K562 (cell line): ENCODE results near the gene NR5A1. TPM values are rescaled to one million over a fixed set of nuclear protein-coding genes. Genes with fewer than 3 reads are reported as not detected.

Experiments used
- ATAC-seq: fragments of 200-7000 bp; cut with Tn5 transposase; 3 replicates; pipeline ENCODE4 v1.9.1; 2020; ENCODE audit warnings: moderate library complexity
- BruUV-seq: library from RNA; stranded (reverse); fragments of 400-500 nt; replicated peaks from 2 replicates; lab custom pipeline; 2021; lab: Mats Ljungman, UMichigan
- CTCF ChIA-PET: fragments of 300-600 bp; formaldehyde crosslinking; extraction: SDS; loops from one replicate; lab custom pipeline; 2021; ENCODE audit warnings: low intra/inter-chr PET ratio; lab: Yijun Ruan, JAX
- POLR2A ChIA-PET: fragments of 300-600, 350-650 bp; sonication (Branson Sonifier 250); formaldehyde crosslinking; extraction: SDS; loops from one replicate; lab custom pipeline; 2021; ENCODE audit warnings: antibody characterized with exemption, inconsistent platforms; lab: Yijun Ruan, JAX
- DNase-seq, 4 experiments: peaks; one replicate each; pipeline versions ENCODE4 v3.0.0 to v3.0.0-alpha.2; 2011 to 2018; ENCODE audit warnings: low spot score in 3 of 4, mixed read lengths in 3 of 4; ENCODE audit errors: extremely low read depth in 1 of 4
- FAIRE-seq: peaks from 2 replicates; lab custom pipeline; 2011; peaks lifted over from hg19 to GRCh38; lab: Jason Lieb, UNC
- H2AFZ ChIP-seq: 2 replicates; pipeline ENCODE4 v1.6.0; 2011; ENCODE audit warnings: low read depth, low read length, control low read depth, inconsistent platforms
- H3K27ac ChIP-seq: fragments of 200-600 bp; 3 replicates; pipeline ENCODE4 v1.8.0; 2011; ENCODE audit warnings: low read depth, mild to moderate bottlenecking, control low read depth, inconsistent platforms, low read length, moderate library complexity, mixed read lengths; ENCODE audit errors: extremely low read depth
- H3K27me3 ChIP-seq, 2 experiments: fragments of 300-600 bp in 1 of 2; 2 replicates in 1 of 2; 3 replicates in 1 of 2; pipeline versions ENCODE4 v1.6.0 to v1.8.0; 2011; ENCODE audit warnings: inconsistent platforms in 2 of 2, low read length in 2 of 2, mild to moderate bottlenecking in 1 of 2, mixed read lengths in 1 of 2, moderate library complexity in 1 of 2; ENCODE audit not compliant: control insufficient read depth in 2 of 2, insufficient read depth in 2 of 2
- H3K36me3 ChIP-seq: fragments of 300-600 bp; 3 replicates; pipeline ENCODE4 v1.8.0; 2011; ENCODE audit warnings: mild to moderate bottlenecking, low read length, inconsistent platforms; ENCODE audit not compliant: control insufficient read depth, insufficient read depth
- H3K4me1 ChIP-seq, 2 experiments: fragments of 200-600 bp in 1 of 2; replicated peaks in 1 of 2; 2 replicates in 1 of 2; 3 replicates in 1 of 2; pipeline versions ENCODE4 v1.5.1 to v1.8.0; 2011; ENCODE audit warnings: inconsistent platforms in 2 of 2, low read length in 2 of 2, mild to moderate bottlenecking in 1 of 2, mixed read lengths in 1 of 2, moderate library complexity in 1 of 2; ENCODE audit not compliant: control insufficient read depth in 2 of 2, insufficient read depth in 2 of 2
- H3K4me2 ChIP-seq: 2 replicates; pipeline ENCODE4 v1.6.1; 2011; ENCODE audit warnings: low read length, control low read depth, inconsistent platforms, mixed read lengths; ENCODE audit not compliant: insufficient read depth
- H3K4me3 ChIP-seq: fragments of 200-600 bp; sonication (generic), shearing (Covaris generic); 2 replicates; pipeline ENCODE4 v1.5.1; 2016; ENCODE audit warnings: control low read depth, inconsistent platforms
- H3K79me2 ChIP-seq: fragments of 200-600 bp; 3 replicates; pipeline ENCODE4 v1.8.0; 2011; ENCODE audit warnings: low read length, inconsistent platforms; ENCODE audit not compliant: control insufficient read depth, insufficient read depth
- H3K9ac ChIP-seq, 2 experiments: 2 replicates each; pipeline versions ENCODE4 v1.6.0 to v1.6.1; 2011; ENCODE audit warnings: low read depth in 2 of 2, low read length in 2 of 2, control low read depth in 1 of 2, inconsistent platforms in 1 of 2, mild to moderate bottlenecking in 1 of 2, mixed read lengths in 1 of 2; ENCODE audit not compliant: insufficient read depth in 1 of 2
- H3K9me1 ChIP-seq: one replicate; pipeline ENCODE4 v1.6.0; 2011; ENCODE audit warnings: inconsistent platforms, mild to moderate bottlenecking, low read length, moderate library complexity; ENCODE audit not compliant: control insufficient read depth, insufficient read depth
- H3K9me3 ChIP-seq: replicated peaks from 2 replicates; pipeline ENCODE4 v1.5.1; 2011; ENCODE audit warnings: low read depth, low read length, inconsistent platforms; ENCODE audit not compliant: control insufficient read depth, insufficient read depth
- H4K20me1 ChIP-seq: replicated peaks from 2 replicates; pipeline ENCODE4 v1.6.1; 2011; ENCODE audit warnings: low read length, inconsistent platforms, mixed read lengths; ENCODE audit not compliant: control insufficient read depth, insufficient read depth
- BCOR ChIP-seq: fragments of 450-650 bp; IDR thresholded peaks from 2 replicates; pipeline ENCODE4 v1.6.1; 2016
- BHLHE40 ChIP-seq: IDR thresholded peaks from 2 replicates; pipeline ENCODE4 v1.6.1; 2011; ENCODE audit warnings: low read length, improper control_type of control experiment
- BRCA1 ChIP-seq, 2 experiments: fragments of 450-650 bp in 1 of 2; sonication (generic) in 1 of 2; formaldehyde crosslinking in 1 of 2; IDR thresholded peaks; 2 replicates each; pipeline versions ENCODE4 v1.5.0 to v1.6.1; 2017 to 2020; ENCODE audit warnings: mild to moderate bottlenecking in 1 of 2, missing genetic modification reagents in 1 of 2
- CTBP1 ChIP-seq: fragments of 450-650 bp; IDR thresholded peaks from 2 replicates; pipeline ENCODE4 v1.6.1; 2016; ENCODE audit warnings: borderline replicate concordance
- HNRNPH1 ChIP-seq: fragments of 200-400 bp; formaldehyde crosslinking; optimal IDR thresholded peaks from 2 replicates; pipeline ENCODE3; 2017; ENCODE audit warnings: low read depth, mild to moderate bottlenecking, low read length, moderate library complexity
- HNRNPL ChIP-seq: fragments of 200-400 bp; formaldehyde crosslinking; IDR thresholded peaks from 2 replicates; pipeline ENCODE4 v1.6.1; 2017; ENCODE audit warnings: low read depth, mild to moderate bottlenecking, low read length
- KLF1 ChIP-seq: fragments of 450-650 bp; IDR thresholded peaks from 2 replicates; pipeline ENCODE4 v1.6.1; 2016; ENCODE audit warnings: missing genetic modification characterization, missing compliant biosample characterization
- MAX ChIP-seq: sonication (generic); formaldehyde crosslinking; IDR thresholded peaks from 2 replicates; pipeline ENCODE4 v1.9.0; 2022; ENCODE audit warnings: mild to moderate bottlenecking, missing genetic modification reagents
- RAD21 ChIP-seq, 2 experiments: fragments of 250-450 bp in 1 of 2; fragments of 450-650 bp in 1 of 2; sonication (Bioruptor Pico) in 1 of 2; formaldehyde crosslinking in 1 of 2; IDR thresholded peaks in 1 of 2; conservative IDR thresholded peaks in 1 of 2; 2 replicates each; pipeline versions ENCODE4 v1.4.0 to v1.8.0; 2020 to 2022; ENCODE audit warnings: mild to moderate bottlenecking in 2 of 2, moderate library complexity in 1 of 2
- ZBTB7A ChIP-seq: IDR thresholded peaks from 2 replicates; pipeline ENCODE4 v1.6.1; 2011; ENCODE audit warnings: low read depth, mild to moderate bottlenecking, low read length, moderate library complexity, borderline replicate concordance; ENCODE audit not compliant: control insufficient read depth
- ZNF239 ChIP-seq: fragments of 250-450 bp; sonication (Bioruptor Pico); IDR thresholded peaks from 2 replicates; pipeline ENCODE4 v1.4.0; 2020; ENCODE audit warnings: mild to moderate bottlenecking
- WGBS: fragments of 100-300 bp; shearing (Covaris generic); methylation state at CpG from one replicate; pipeline ENCODE4 v1.1.6; 2016; ENCODE audit warnings: low coverage, mixed read lengths; ENCODE audit not compliant: insufficient coverage; ENCODE audit errors: missing lambda C conversion rate; 5-methylcytosine and 5-hydroxymethylcytosine counted together
- in situ Hi-C: fragments of 300-500 bp; cut with MboI; formaldehyde crosslinking; loops from 4 replicates; pipeline ENCODE4 v1.15.0; 2018; ENCODE audit warnings: inconsistent platforms, mixed read lengths
- intact Hi-C: fragments of 100-400 bp; cut with micrococcal nuclease; formaldehyde crosslinking; loops from 2 replicates; pipeline ENCODE4 v1.14.2; 2022
- polyA plus RNA-seq, 8 experiments: library from polyadenylated mRNA; depleted of rRNA in 4 of 8; stranded (reverse) in 5 of 8; unstranded in 3 of 8; fragments of >200 nt; fragmentation: Nextera tagmentation in 2 of 8; fragmentation: Illumina TruSeq in 1 of 8; extraction: Ambion mirVana in 2 of 8; extraction: Trizol in 1 of 8; gene quantifications; 2 replicates each; pipeline versions ENCODE4 v1.2.1 to v1.2.3, GENCODE V29; 2011 to 2014; ENCODE audit warnings: inconsistent platforms in 1 of 8, missing spikeins in 1 of 8
- total RNA-seq, 7 experiments: library from RNA; depleted of rRNA in 6 of 7; stranded (reverse); fragments of >200 nt in 6 of 7; fragmentation: Illumina TruSeq in 2 of 7; extraction: Trizol in 2 of 7; gene quantifications; 2 replicates each; pipeline versions ENCODE4 v1.2.1 to v1.2.3, GENCODE V29; 2011 to 2021; ENCODE audit warnings: low replicate concordance in 1 of 7
- TF ChIP-seq, protein P1 (sequence below): sonication (generic); formaldehyde crosslinking; IDR thresholded peaks from 2 replicates; pipeline ENCODE4 v1.8.0; 2022; ENCODE audit warnings: mild to moderate bottlenecking, missing genetic modification reagents
- TF ChIP-seq, protein P2 (sequence below): sonication (generic); IDR thresholded peaks from 2 replicates; pipeline ENCODE4 v1.6.1; 2016
- TF ChIP-seq, protein P3 (sequence below), 2 experiments: IDR thresholded peaks; 2 replicates each; pipeline ENCODE4 v1.6.1; 2011; ENCODE audit warnings: borderline replicate concordance in 1 of 2, control low read depth in 1 of 2, low read depth in 1 of 2, low read length in 1 of 2, mild to moderate bottlenecking in 1 of 2, mixed read lengths in 1 of 2, moderate library complexity in 1 of 2; ENCODE audit not compliant: insufficient read depth in 1 of 2, insufficient read length in 1 of 2, poor library complexity in 1 of 2, severe bottlenecking in 1 of 2; ENCODE audit errors: extremely low read depth in 1 of 2

The NR5A1 gene
- total and polyA plus RNA-seq, 9 of the 15 experiments (the other 6 are each of a cell fraction or from before 2014, with no cell fraction given) = 0.11 to 0.32 (median 0.20) TPM; not detected in 6

GRCh38 chr9:124480621-124480981, 26.6 kb downstream of the NR5A1 start:
- Histone ChIP-seq H3K9me1 (no peaks in the 10 kb centered on the region), H3K79me2 (no peaks in the 10 kb centered on the region), H2AFZ (peak overlapping the region; percentile 67; the same call in 1 of the 2 replicates), H3K9ac (no peak overlapping the region), H3K4me2 (no peak overlapping the region; the same call in 1 of the 2 replicates), H3K4me3 (no peak overlapping the region), H3K9me3 (no peaks in the 10 kb centered on the region), H3K36me3 (no peaks in the 10 kb centered on the region), H3K27me3 (peaks cover 16 to 74% of the 10 kb centered on the region in 2 experiments; a peak in 4 of 5 replicates), H3K27ac (no peak overlapping the region), H4K20me1 (peaks cover 18% of the 10 kb centered on the region), H3K4me1 (peaks cover 0 to 51% of the 10 kb centered on the region in 2 experiments; a peak in 3 of 5 replicates)
- CTCF ChIA-PET = interaction anchor here (0.6 kb wide), 1 partner anchor 501 kb away, joined by 3 read pairs; no protein-coding TSS in a partner anchor
- POLR2A ChIA-PET = no interaction called here
- BruUV-seq = no TSS peak
- in situ Hi-C loops (no loop called here), intact Hi-C loops (loop anchor here (5.0 kb wide), 1 partner anchor 57 kb away; no protein-coding TSS in a partner anchor)
- FAIRE-seq = peak; percentile 61
- WGBS = 0% methylated on average over 6 of the region's 7 CpGs
- peak; percentile 72 to 80 (median 74) for DNase-seq
- ATAC-seq = peak; percentile 86
- TF ChIP-seq ZNF239 (CRISPR knock-in tag) (no peak), BHLHE40 (0 out of 2 replicates have a peak, but pooled peaks have one; percentile 14), HNRNPH1 (no peak), MAX (CRISPR knock-in tag) (peak; percentile 66), ZBTB7A (peak; percentile 39; the same call in 1 of the 2 replicates), RAD21 (CRISPR knock-in tag; conservative IDR thresholded peaks at IDR 0.05 in 1 of 2, IDR thresholded peaks at IDR 0.05 in 1 of 2) (peak in 1 of 2 experiments; percentile 63; a peak in 2 of 4 replicates), BCOR (no peak), BRCA1 (IDR thresholded peaks at IDR 0.05) (no peak), BRCA1 (CRISPR knock-in tag; IDR thresholded peaks at IDR 0.05) (no peak), HNRNPL (no peak), CTBP1 (0 out of 2 replicates have a peak, but pooled peaks have one; percentile 8), KLF1 (no peak)
- TF ChIP-seq, protein P1, sequence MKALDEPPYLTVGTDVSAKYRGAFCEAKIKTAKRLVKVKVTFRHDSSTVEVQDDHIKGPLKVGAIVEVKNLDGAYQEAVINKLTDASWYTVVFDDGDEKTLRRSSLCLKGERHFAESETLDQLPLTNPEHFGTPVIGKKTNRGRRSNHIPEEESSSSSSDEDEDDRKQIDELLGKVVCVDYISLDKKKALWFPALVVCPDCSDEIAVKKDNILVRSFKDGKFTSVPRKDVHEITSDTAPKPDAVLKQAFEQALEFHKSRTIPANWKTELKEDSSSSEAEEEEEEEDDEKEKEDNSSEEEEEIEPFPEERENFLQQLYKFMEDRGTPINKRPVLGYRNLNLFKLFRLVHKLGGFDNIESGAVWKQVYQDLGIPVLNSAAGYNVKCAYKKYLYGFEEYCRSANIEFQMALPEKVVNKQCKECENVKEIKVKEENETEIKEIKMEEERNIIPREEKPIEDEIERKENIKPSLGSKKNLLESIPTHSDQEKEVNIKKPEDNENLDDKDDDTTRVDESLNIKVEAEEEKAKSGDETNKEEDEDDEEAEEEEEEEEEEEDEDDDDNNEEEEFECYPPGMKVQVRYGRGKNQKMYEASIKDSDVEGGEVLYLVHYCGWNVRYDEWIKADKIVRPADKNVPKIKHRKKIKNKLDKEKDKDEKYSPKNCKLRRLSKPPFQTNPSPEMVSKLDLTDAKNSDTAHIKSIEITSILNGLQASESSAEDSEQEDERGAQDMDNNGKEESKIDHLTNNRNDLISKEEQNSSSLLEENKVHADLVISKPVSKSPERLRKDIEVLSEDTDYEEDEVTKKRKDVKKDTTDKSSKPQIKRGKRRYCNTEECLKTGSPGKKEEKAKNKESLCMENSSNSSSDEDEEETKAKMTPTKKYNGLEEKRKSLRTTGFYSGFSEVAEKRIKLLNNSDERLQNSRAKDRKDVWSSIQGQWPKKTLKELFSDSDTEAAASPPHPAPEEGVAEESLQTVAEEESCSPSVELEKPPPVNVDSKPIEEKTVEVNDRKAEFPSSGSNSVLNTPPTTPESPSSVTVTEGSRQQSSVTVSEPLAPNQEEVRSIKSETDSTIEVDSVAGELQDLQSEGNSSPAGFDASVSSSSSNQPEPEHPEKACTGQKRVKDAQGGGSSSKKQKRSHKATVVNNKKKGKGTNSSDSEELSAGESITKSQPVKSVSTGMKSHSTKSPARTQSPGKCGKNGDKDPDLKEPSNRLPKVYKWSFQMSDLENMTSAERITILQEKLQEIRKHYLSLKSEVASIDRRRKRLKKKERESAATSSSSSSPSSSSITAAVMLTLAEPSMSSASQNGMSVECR (CRISPR knock-in tag) = no peak
- TF ChIP-seq, protein P2, sequence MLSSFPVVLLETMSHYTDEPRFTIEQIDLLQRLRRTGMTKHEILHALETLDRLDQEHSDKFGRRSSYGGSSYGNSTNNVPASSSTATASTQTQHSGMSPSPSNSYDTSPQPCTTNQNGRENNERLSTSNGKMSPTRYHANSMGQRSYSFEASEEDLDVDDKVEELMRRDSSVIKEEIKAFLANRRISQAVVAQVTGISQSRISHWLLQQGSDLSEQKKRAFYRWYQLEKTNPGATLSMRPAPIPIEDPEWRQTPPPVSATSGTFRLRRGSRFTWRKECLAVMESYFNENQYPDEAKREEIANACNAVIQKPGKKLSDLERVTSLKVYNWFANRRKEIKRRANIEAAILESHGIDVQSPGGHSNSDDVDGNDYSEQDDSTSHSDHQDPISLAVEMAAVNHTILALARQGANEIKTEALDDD = 0 out of 2 replicates have a peak, but pooled peaks have one; percentile 67
- TF ChIP-seq, protein P3, sequence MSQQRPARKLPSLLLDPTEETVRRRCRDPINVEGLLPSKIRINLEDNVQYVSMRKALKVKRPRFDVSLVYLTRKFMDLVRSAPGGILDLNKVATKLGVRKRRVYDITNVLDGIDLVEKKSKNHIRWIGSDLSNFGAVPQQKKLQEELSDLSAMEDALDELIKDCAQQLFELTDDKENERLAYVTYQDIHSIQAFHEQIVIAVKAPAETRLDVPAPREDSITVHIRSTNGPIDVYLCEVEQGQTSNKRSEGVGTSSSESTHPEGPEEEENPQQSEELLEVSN (IDR thresholded peaks at IDR 0.05; ENCODE audit: borderline replicate concordance in 1 of 2, extremely low read depth in 1 of 2, insufficient read depth in 1 of 2, insufficient read length in 1 of 2, low read depth in 1 of 2, low read length in 1 of 2, poor library complexity in 1 of 2, severe bottlenecking in 1 of 2) = peak; percentile 33 to 73
